ENCODE measurements around the gene ZFAND3.

GRCh38 chr6:37840143-37840939 is 20.8 kb downstream of the ZFAND3 start:
- no peak for TF ChIP-seq CTCF (IDR thresholded peaks at IDR 0.05; ENCODE audit: low read length)
- no peak for TF ChIP-seq EZH2 (optimal IDR thresholded peaks at IDR 0.05; ENCODE audit: low read depth, low read length)
